SK-N-SH (cell line): Measurements from ENCODE around the gene SCAPER.

Source experiments
- EZH2phosphoT487 ChIP-seq: fragments of 200-600 bp; sonication (generic); IDR thresholded peaks from 2 replicates; pipeline ENCODE4 v1.6.1; 2017; ENCODE audit warnings: low read depth, mixed run types, mild to moderate bottlenecking, antibody characterized with exemption, moderate library complexity, borderline replicate concordance
- TF ChIP-seq, protein P1 (sequence below): fragments of 200-600 bp; sonication (generic); IDR thresholded peaks from 2 replicates; pipeline ENCODE4 v1.6.1; 2017; ENCODE audit warnings: antibody characterized with exemption, mild to moderate bottlenecking, moderate library complexity

DNA sequence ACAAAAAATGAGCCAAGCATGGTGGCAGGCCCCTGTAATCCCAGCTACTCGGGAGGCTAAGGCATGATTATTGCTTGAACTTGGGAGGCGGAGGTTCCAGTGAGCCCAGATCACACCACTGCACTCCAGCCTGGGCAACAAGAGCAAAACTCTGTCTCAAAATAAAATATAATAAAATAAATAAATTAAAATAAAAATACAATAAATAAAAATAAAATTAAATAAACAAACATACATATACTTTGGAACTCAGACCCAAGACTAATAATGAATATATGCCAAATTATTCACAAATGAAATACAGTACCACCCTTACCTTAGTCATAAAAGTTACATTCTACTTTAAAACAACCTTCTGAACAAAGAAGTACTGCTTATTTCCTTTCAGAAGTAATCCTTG lies 81.8 kb downstream of the SCAPER start:
- no peak for TF ChIP-seq EZH2phosphoT487
- TF ChIP-seq, protein P1, sequence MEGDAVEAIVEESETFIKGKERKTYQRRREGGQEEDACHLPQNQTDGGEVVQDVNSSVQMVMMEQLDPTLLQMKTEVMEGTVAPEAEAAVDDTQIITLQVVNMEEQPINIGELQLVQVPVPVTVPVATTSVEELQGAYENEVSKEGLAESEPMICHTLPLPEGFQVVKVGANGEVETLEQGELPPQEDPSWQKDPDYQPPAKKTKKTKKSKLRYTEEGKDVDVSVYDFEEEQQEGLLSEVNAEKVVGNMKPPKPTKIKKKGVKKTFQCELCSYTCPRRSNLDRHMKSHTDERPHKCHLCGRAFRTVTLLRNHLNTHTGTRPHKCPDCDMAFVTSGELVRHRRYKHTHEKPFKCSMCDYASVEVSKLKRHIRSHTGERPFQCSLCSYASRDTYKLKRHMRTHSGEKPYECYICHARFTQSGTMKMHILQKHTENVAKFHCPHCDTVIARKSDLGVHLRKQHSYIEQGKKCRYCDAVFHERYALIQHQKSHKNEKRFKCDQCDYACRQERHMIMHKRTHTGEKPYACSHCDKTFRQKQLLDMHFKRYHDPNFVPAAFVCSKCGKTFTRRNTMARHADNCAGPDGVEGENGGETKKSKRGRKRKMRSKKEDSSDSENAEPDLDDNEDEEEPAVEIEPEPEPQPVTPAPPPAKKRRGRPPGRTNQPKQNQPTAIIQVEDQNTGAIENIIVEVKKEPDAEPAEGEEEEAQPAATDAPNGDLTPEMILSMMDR, result no peak
